Sigmoid colon (tissue), 4 donors: ENCODE results near the gene CCNT1.

Source experiments
- CTCF ChIP-seq, 4 experiments: fragments of 450-650 bp in 3 of 4; fragments of 200-600 bp in 1 of 4; IDR thresholded peaks; one replicate each; pipeline ENCODE4 v1.5.1; 2016 to 2019; ENCODE audit warnings: antibody characterized with exemption in 4 of 4, mild to moderate bottlenecking in 3 of 4, moderate library complexity in 2 of 4
- EP300 ChIP-seq, 4 donors: sonication (generic); formaldehyde crosslinking; IDR thresholded peaks; one replicate each; pipeline ENCODE4 v1.6.1; 2017; ENCODE audit warnings: antibody characterized with exemption in 4 of 4
- POLR2A ChIP-seq, 2 donors: fragments of 450-650 bp; IDR thresholded peaks; one replicate each; pipeline ENCODE4 v1.6.1; 2016; ENCODE audit warnings: antibody characterized with exemption in 2 of 2, mild to moderate bottlenecking in 2 of 2, moderate library complexity in 2 of 2
- POLR2AphosphoS5 ChIP-seq, 4 donors: sonication (generic); formaldehyde crosslinking; IDR thresholded peaks; one replicate each; pipeline ENCODE4 v1.6.1; 2017; ENCODE audit warnings: antibody characterized with exemption in 4 of 4

DNA sequence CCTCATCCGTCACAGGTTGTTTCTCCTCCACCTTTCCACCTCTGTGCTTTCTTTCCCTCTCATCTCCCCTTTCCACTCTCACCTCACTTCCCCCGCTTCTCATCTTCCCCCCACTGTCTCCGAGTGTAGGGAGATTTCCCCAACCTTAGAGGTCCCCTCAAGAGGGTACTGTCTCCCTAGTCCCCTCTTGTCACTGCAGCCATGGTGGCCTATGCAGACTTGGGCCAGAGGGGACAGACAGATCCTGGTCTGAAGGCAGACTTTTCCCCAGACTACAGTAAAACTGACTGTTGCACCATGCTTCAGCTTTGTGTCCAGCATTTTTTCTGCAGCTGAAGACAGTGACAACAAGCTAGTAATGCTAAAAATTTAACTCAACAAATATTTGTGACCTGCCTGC, 75.7 kb downstream of the CCNT1 start:
- TF ChIP-seq CTCF (IDR thresholded peaks at IDR 0.05) (no peak), POLR2AphosphoS5 (IDR thresholded peaks at IDR 0.05) (no peak), POLR2A (IDR thresholded peaks at IDR 0.05) (no peak), EP300 (IDR thresholded peaks at IDR 0.05) (no peak)
